Calu3 (cell line): ENCODE data around the gene NEK2. TPM values are rescaled to one million over a fixed set of nuclear protein-coding genes. Genes with fewer than 3 reads are reported as not detected.
A peak's percentile ranks its signal among the peaks of the same experiment; 100 is the strongest.
"Not testable (repeated sequence)": the region's sequence is repeated elsewhere in the genome, so short reads cannot be mapped to it uniquely, and the experiment has no call there.

ENCODE experiments used
- BruUV-seq: library from RNA; stranded (reverse); fragments of 400-500 nt; replicated peaks from 2 replicates; lab custom pipeline; 2021; lab: Mats Ljungman, UMichigan
- CTCF ChIA-PET: fragments of 300-600 bp; sonication (Branson Sonifier 250); formaldehyde crosslinking; loops from one replicate; lab custom pipeline; 2022; ENCODE audit warnings: antibody characterized with exemption; lab: Charles Lee
- DNase-seq: peaks from one replicate; pipeline ENCODE4 v3.0.0; 2022
- H3K27ac Mint-ChIP-seq: one replicate; pipeline ENCODE4 v1.8.0; 2022; ENCODE audit warnings: mixed read lengths; ENCODE audit not compliant: unreplicated experiment
- H3K27me3 Mint-ChIP-seq: one replicate; pipeline ENCODE4 v1.8.0; 2022; ENCODE audit warnings: mixed read lengths; ENCODE audit not compliant: unreplicated experiment
- H3K36me3 Mint-ChIP-seq: one replicate; pipeline ENCODE4 v1.8.0; 2022; ENCODE audit warnings: mild to moderate bottlenecking, moderate library complexity, mixed read lengths; ENCODE audit not compliant: insufficient read depth, unreplicated experiment
- H3K4me1 Mint-ChIP-seq: one replicate; pipeline ENCODE4 v1.8.0; 2022; ENCODE audit warnings: mild to moderate bottlenecking, low read depth, mixed read lengths; ENCODE audit not compliant: unreplicated experiment
- H3K4me3 Mint-ChIP-seq: one replicate; pipeline ENCODE4 v1.8.0; 2022; ENCODE audit warnings: mild to moderate bottlenecking, low read depth, moderate library complexity, mixed read lengths; ENCODE audit not compliant: unreplicated experiment
- H3K9me3 Mint-ChIP-seq: one replicate; pipeline ENCODE4 v1.8.0; 2022; ENCODE audit warnings: low read depth, mixed read lengths; ENCODE audit not compliant: unreplicated experiment
- intact Hi-C: fragments of 100-400 bp; cut with micrococcal nuclease; formaldehyde crosslinking; loops from one replicate; pipeline ENCODE4 v1.10.0; 2022; ENCODE audit not compliant: unreplicated experiment
- total RNA-seq: library from RNA; stranded (reverse); gene quantifications from 2 replicates; pipeline ENCODE4 v1.2.3, GENCODE V29; 2022
- TF ChIP-seq, protein P1 (sequence below): fragments of 200-600 bp; IDR thresholded peaks from one replicate; pipeline ENCODE4 v1.8.0; 2022; ENCODE audit warnings: antibody characterized with exemption; ENCODE audit not compliant: unreplicated experiment

The NEK2 gene
- total RNA-seq, 1 experiment from 2014 or later: 43.2 TPM

DNA sequence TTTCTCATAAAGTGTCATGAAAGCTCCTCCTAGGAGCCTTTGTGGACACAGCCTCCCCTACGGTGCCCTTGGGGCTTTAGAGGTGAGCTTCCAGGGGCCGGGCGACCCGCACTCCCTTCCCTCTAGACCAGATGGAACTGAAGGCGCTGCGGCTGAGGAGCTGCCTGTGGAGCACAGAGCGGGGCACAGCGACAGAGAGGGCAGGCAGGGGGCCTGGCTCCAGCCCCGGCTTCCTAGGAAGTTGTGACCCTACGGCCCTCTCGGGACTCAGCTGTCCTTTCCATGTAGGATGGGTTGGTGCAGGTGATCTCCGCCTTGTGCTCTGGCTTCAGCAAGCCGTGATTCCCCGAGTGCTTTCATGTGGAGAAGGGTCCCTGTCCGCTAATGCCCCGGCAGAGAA is 23.6 kb upstream of the NEK2 start:
- TF ChIP-seq, protein P1, sequence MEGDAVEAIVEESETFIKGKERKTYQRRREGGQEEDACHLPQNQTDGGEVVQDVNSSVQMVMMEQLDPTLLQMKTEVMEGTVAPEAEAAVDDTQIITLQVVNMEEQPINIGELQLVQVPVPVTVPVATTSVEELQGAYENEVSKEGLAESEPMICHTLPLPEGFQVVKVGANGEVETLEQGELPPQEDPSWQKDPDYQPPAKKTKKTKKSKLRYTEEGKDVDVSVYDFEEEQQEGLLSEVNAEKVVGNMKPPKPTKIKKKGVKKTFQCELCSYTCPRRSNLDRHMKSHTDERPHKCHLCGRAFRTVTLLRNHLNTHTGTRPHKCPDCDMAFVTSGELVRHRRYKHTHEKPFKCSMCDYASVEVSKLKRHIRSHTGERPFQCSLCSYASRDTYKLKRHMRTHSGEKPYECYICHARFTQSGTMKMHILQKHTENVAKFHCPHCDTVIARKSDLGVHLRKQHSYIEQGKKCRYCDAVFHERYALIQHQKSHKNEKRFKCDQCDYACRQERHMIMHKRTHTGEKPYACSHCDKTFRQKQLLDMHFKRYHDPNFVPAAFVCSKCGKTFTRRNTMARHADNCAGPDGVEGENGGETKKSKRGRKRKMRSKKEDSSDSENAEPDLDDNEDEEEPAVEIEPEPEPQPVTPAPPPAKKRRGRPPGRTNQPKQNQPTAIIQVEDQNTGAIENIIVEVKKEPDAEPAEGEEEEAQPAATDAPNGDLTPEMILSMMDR: no peak
- Mint-ChIP-seq H3K27ac (no peak overlapping the region), H3K4me1 (no peaks in the 10 kb centered on the region), H3K4me3 (no peak overlapping the region), H3K36me3 (no peaks in the 10 kb centered on the region), H3K27me3 (peaks cover 19% of the 10 kb centered on the region), H3K9me3 (peaks cover under 1% of the 10 kb centered on the region)
- no peak for DNase-seq
- intact Hi-C loops: loop anchor here (2.0 to 5.0 kb wide), 2 partner anchors 132 to 753 kb away; partner anchors contain the start of gene LPGAT1
- no TSS peak for BruUV-seq
- CTCF ChIA-PET: interaction anchor here (0.6 to 2.1 kb wide), 12 partner anchors 10 to 727 kb away, joined by 3 to 20 read pairs (median 4); partner anchors contain the start of genes DTL and INTS7

DNA sequence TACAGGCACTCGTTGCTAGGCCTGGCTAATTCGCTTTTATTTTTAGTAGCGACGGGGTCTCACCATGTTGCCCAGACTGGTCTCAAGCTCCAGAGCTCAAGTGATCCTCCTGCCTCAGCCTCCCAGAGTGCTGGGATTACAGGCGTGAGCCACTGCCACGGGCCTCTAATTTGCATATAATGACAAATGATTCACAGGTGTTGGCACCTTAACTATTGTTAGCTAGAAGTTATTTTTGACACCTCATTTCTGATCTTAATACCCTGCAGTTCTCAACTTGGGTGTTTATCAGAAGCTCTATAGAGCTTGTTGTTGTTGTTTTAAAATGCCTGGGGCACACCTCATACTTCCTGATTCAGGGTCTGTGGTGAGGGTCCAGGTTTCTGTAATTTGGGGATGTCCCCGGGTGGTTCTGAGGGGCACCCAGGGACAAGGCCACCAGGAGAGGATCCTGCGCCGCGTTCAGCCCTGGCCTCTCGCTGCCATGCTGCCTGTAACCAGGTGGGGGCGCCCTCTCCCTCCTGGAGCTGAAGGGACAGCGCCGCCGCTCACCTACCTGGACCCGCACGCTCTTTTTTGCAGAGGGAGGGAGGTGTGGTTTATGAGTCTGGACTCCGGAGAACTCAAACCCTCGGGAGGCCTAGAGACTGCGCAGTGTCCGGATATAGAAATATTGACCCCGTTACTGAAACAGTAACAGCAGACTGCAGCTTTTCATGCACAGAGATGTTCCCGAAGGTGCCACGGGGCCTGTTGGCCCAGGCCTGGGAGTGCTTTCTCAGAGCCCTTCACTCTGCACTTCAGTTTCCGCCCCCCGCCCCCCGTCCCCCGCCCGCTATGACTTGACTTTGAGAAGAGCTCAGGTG is 23.0 kb upstream of the NEK2 start:
- H3K4me1 Mint-ChIP-seq: no peaks in the 10 kb centered on the region
- DNase-seq: peak; percentile 94
- no peak overlapping the region for H3K4me3 Mint-ChIP-seq
- H3K27me3 Mint-ChIP-seq: peaks cover 19% of the 10 kb centered on the region
- intact Hi-C loops: loop anchor here (1.0 to 5.0 kb wide), 4 partner anchors 36 to 754 kb away; partner anchors contain the start of gene LPGAT1
- H3K9me3 Mint-ChIP-seq: peaks cover 3% of the 10 kb centered on the region
- no peaks in the 10 kb centered on the region for H3K36me3 Mint-ChIP-seq
- CTCF ChIA-PET: interaction anchor here (0.5 to 2.1 kb wide), 19 partner anchors 10 to 728 kb away, joined by 3 to 20 read pairs (median 4); partner anchors contain the start of genes DTL and INTS7
- H3K27ac Mint-ChIP-seq: no peak overlapping the region
- BruUV-seq: no TSS peak
- TF ChIP-seq, protein P1: peak; percentile 98

DNA sequence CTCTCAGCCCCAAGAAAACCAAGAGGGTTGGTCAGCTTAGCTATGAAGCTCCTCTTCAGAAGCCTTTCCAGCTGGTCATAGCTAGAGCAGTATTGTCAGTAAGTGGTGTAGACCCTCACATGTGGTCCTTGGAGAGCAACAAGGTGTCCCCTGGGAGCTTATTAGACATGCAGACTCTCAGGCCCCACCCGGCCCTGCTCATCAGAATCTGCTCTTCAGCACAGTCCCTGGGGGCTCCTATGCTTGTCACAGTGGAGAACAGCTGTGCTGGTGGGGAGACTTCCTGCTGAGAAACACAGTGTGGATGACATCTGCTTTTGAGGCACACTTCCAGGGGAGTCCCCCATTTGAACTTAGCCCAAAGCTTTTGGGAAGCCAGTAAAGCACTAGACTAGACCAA is 21.9 kb upstream of the NEK2 start:
- TF ChIP-seq, protein P1: no peak
- Mint-ChIP-seq H3K27me3 (peaks cover 16% of the 10 kb centered on the region), H3K36me3 (no peaks in the 10 kb centered on the region), H3K4me3 (no peak overlapping the region), H3K4me1 (no peaks in the 10 kb centered on the region), H3K9me3 (peaks cover 3% of the 10 kb centered on the region), H3K27ac (no peak overlapping the region)
- CTCF ChIA-PET: interaction anchor here (1.2 to 1.4 kb wide), 2 partner anchors 145 to 205 kb away, joined by 3 to 4 read pairs; no protein-coding TSS in a partner anchor
- intact Hi-C loops: loop anchor here (5.0 kb wide), 1 partner anchor 755 kb away; no protein-coding TSS in a partner anchor
- no TSS peak for BruUV-seq
- DNase-seq: no peak

DNA sequence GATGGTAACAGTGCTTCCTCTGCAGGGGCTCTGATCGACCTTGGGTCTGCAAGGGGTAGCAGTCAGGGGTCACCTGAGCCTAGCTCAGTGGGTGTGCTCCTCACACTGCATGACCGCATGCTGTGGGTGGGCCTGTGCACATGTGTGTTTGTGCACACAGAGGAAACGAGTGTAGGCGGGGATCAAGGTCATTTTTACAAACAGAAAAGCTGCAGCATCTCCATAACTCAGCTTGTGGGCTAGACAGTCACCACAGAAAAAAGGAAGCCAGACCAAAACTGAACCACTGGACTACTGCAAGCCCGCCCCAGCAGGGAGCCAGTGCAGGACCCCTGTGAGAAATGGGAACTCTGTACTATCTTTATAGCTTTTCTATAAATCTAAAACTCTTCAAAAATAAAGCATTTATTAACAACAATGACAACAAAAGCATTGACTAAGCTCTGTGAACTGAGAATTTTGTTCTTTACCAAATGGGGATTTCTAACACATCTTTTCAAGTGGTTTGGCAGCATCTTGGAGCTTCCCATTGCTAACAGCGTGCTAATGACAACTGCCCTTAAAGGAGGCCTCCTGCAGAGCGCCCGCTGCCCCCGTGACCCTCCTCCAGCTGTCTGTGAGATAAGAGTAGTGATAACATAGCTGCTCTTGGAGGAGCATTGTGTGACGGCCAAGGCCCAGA is 19.9 kb upstream of the NEK2 start:
- CTCF ChIA-PET: no interaction called here
- H3K27me3 Mint-ChIP-seq: no peaks in the 10 kb centered on the region
- intact Hi-C loops: loop anchor here (5.0 kb wide), 1 partner anchor 757 kb away; no protein-coding TSS in a partner anchor
- TF ChIP-seq, protein P1: no peak
- no peaks in the 10 kb centered on the region for H3K4me1 Mint-ChIP-seq
- peaks cover 3% of the 10 kb centered on the region for H3K9me3 Mint-ChIP-seq
- H3K36me3 Mint-ChIP-seq: no peaks in the 10 kb centered on the region
- H3K27ac Mint-ChIP-seq: no peak overlapping the region
- H3K4me3 Mint-ChIP-seq: no peak overlapping the region
- no TSS peak for BruUV-seq
- no peak for DNase-seq

DNA sequence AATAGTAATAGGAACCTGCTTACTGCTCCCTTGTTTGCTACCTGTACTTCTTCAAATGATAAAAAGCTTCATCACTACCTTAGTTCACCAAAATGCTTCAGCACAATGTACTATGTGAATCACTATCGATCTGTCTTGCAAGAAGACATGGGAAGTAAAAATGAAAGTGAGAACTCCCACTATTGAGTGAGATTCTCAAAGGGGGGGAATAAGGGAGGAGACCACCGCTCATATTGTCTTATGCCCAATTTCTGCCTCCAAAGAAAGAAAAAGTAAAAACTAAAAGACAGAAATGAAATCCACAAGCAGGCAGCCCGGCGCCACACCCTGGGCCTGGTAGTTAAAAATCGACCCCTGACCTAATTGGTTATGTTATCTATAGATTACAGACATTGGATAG is 18.5 kb upstream of the NEK2 start:
- DNase-seq, H3K4me3 Mint-ChIP-seq, intact Hi-C loops, H3K27ac Mint-ChIP-seq, H3K27me3 Mint-ChIP-seq, H3K9me3 Mint-ChIP-seq, CTCF ChIA-PET, H3K36me3 Mint-ChIP-seq, H3K4me1 Mint-ChIP-seq, BruUV-seq: not testable (repeated sequence)
